Ishikawa (cell line): ENCODE measurements around the gene CORO1C.

Source experiments
- CEBPB ChIP-seq: IDR thresholded peaks from 2 replicates; pipeline ENCODE4 v1.6.1; 2012
- CREB1 ChIP-seq: IDR thresholded peaks from 2 replicates; pipeline ENCODE4 v1.6.1; 2012; ENCODE audit warnings: low read depth
- EGR1 ChIP-seq: IDR thresholded peaks from 2 replicates; pipeline ENCODE4 v1.6.1; 2012
- EP300 ChIP-seq: IDR thresholded peaks from 2 replicates; pipeline ENCODE4 v1.6.1; 2012; ENCODE audit warnings: borderline replicate concordance
- FOXM1 ChIP-seq: IDR thresholded peaks from 2 replicates; pipeline ENCODE4 v1.6.1; 2012; ENCODE audit warnings: low read depth, borderline replicate concordance
- NFIC ChIP-seq: IDR thresholded peaks from 2 replicates; pipeline ENCODE4 v1.6.1; 2012
- RAD21 ChIP-seq: IDR thresholded peaks from 2 replicates; pipeline ENCODE4 v1.6.1; 2012; ENCODE audit warnings: low read depth
- TAF1 ChIP-seq: IDR thresholded peaks from 2 replicates; pipeline ENCODE4 v1.6.1; 2012; ENCODE audit warnings: low read depth, mild to moderate bottlenecking
- TCF12 ChIP-seq: IDR thresholded peaks from 2 replicates; pipeline ENCODE4 v1.6.1; 2012; ENCODE audit warnings: low read depth
- TEAD4 ChIP-seq: IDR thresholded peaks from 2 replicates; pipeline ENCODE4 v1.6.1; 2012
- YY1 ChIP-seq: IDR thresholded peaks from 2 replicates; pipeline ENCODE4 v1.6.1; 2012; ENCODE audit warnings: low read depth
- ZBTB7A ChIP-seq: IDR thresholded peaks from 2 replicates; pipeline ENCODE4 v1.6.1; 2012; ENCODE audit warnings: low read depth
- TF ChIP-seq, protein P1 (sequence below): IDR thresholded peaks from 2 replicates; pipeline ENCODE4 v1.6.1; 2012; ENCODE audit warnings: low read depth, mild to moderate bottlenecking
- TF ChIP-seq, protein P2 (sequence below): IDR thresholded peaks from 2 replicates; pipeline ENCODE4 v1.6.1; 2012
- TF ChIP-seq, protein P3 (sequence below): IDR thresholded peaks from 2 replicates; pipeline ENCODE4 v1.6.1; 2012

The CORO1C gene

DNA sequence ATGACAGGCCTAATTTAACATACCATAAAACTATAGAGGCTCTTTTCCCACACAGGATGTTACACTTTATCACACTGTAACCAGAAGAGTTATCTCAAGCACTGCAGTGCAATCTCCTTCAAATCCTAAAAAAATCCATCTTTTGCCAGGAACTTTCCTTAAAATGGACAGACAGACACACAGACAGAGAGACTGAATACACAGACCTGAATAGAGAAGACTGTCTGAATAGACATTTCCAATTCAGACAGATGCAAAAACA, 6.5 kb downstream of the CORO1C start:
- TF ChIP-seq RAD21 = no peak
- TF ChIP-seq ZBTB7A = no peak
- no peak for TF ChIP-seq TAF1

DNA sequence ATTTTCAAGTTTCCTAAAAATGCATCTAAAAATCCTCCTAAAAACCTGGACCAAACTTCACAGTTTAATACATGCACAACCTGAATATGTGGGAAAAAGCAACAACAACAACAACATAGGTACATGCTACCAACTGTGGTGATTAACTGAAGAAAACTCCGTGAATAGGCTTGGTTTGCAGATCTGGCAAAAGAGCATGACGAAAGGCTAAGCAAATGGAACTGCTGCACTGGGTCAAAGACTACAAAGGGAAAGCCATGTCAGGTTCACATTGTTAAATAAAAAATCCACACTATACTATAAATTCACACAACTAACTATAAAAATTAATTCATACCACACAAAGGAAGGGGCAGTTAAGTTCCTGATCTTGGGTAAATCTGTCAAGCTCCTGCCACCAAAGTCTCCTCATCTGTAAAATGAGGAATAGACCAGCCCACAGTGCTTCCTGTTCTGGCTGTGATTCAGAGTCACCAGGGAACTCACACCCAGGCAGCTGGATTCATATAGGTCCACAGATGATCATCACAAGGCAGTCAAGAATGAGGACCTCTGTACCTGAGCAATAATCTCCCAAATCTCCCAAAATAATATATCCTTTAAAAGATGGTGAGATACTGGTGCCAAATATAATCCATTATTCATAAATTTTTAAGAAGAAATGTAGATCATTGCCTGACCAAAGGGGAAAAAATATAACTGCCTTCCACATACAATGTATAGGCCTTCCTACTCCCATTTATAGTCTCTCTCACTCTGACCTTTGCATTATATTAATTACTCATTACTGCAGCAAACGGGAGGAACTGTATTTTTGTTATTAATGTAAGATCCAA, 7.0 kb downstream of the CORO1C start:
- TF ChIP-seq CREB1 = no peak
- TF ChIP-seq TEAD4 = no peak
- TF ChIP-seq FOXM1 = no peak
- TF ChIP-seq ZBTB7A = no peak
- TF ChIP-seq TAF1 = no peak
- no peak for TF ChIP-seq RAD21
- TF ChIP-seq, protein P1, sequence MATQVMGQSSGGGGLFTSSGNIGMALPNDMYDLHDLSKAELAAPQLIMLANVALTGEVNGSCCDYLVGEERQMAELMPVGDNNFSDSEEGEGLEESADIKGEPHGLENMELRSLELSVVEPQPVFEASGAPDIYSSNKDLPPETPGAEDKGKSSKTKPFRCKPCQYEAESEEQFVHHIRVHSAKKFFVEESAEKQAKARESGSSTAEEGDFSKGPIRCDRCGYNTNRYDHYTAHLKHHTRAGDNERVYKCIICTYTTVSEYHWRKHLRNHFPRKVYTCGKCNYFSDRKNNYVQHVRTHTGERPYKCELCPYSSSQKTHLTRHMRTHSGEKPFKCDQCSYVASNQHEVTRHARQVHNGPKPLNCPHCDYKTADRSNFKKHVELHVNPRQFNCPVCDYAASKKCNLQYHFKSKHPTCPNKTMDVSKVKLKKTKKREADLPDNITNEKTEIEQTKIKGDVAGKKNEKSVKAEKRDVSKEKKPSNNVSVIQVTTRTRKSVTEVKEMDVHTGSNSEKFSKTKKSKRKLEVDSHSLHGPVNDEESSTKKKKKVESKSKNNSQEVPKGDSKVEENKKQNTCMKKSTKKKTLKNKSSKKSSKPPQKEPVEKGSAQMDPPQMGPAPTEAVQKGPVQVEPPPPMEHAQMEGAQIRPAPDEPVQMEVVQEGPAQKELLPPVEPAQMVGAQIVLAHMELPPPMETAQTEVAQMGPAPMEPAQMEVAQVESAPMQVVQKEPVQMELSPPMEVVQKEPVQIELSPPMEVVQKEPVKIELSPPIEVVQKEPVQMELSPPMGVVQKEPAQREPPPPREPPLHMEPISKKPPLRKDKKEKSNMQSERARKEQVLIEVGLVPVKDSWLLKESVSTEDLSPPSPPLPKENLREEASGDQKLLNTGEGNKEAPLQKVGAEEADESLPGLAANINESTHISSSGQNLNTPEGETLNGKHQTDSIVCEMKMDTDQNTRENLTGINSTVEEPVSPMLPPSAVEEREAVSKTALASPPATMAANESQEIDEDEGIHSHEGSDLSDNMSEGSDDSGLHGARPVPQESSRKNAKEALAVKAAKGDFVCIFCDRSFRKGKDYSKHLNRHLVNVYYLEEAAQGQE = no peak
- TF ChIP-seq EP300 = no peak
- TF ChIP-seq, protein P2, sequence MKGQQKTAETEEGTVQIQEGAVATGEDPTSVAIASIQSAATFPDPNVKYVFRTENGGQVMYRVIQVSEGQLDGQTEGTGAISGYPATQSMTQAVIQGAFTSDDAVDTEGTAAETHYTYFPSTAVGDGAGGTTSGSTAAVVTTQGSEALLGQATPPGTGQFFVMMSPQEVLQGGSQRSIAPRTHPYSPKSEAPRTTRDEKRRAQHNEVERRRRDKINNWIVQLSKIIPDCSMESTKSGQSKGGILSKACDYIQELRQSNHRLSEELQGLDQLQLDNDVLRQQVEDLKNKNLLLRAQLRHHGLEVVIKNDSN = no peak
- no peak for TF ChIP-seq CEBPB
- TF ChIP-seq NFIC = no peak
- no peak for TF ChIP-seq EGR1
- no peak for TF ChIP-seq YY1

DNA sequence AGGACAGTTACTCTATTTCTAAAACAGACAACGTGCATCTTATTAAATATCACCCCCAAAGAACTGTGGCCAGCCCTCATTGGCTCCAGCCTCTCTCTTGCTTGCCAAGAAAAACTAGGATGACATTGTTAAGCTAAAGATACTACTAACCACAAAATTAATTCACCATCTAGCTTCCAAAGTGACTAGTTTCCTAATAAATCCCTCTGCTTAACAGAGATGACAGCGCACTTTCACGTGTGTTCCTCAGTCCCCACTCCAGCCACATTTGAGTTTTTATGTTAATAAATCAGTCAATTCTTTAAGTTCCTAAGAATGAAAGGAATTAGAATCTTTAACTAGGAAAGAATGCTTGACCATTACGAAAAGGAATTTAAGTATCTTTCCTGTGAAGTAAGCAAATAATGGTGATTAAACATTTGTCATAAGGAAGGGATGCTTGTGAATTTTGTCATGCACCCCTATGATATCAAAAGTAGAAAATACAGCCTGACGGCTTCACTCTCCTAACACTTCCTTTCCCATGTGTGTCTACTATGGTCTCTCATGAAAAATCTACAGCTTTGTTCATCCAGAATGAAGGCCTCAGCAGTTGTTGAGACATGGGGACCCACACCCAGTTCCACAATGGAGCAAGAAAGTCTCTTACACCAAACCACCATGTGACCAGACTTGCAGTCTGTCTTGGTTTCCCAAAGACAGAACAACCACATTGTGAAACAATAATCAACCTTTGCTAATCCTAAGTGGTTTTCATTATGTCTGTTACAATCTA, 8.1 kb downstream of the CORO1C start:
- TF ChIP-seq, protein P2 = peak; percentile 22; the same call in 1 of the 2 replicates
- no peak for TF ChIP-seq TEAD4

DNA sequence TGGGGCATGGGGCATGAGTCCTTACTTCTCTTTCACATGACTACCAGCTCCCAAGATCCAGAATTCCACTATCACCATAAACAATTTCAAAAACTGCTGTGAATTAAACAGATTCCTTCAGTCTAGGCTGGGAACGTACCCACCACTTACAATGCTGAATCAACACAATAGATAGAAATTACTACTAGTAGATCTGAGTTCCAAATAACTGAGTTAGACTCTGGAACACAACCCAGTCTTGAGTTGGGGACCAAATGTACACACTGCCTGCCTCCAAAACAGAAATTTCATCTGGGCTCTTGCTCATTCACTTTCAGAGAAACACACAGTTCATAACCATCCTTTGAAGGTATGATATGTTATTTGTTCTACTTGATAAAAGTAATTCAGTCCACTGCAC, 8.9 kb downstream of the CORO1C start:
- TF ChIP-seq EGR1 = no peak
- TF ChIP-seq, protein P3, sequence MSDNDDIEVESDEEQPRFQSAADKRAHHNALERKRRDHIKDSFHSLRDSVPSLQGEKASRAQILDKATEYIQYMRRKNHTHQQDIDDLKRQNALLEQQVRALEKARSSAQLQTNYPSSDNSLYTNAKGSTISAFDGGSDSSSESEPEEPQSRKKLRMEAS = no peak
- no peak for TF ChIP-seq TAF1
- TF ChIP-seq ZBTB7A = no peak
- no peak for TF ChIP-seq FOXM1
- TF ChIP-seq CEBPB = no peak
- no peak for TF ChIP-seq RAD21
- no peak for TF ChIP-seq EP300
- TF ChIP-seq NFIC = no peak

DNA sequence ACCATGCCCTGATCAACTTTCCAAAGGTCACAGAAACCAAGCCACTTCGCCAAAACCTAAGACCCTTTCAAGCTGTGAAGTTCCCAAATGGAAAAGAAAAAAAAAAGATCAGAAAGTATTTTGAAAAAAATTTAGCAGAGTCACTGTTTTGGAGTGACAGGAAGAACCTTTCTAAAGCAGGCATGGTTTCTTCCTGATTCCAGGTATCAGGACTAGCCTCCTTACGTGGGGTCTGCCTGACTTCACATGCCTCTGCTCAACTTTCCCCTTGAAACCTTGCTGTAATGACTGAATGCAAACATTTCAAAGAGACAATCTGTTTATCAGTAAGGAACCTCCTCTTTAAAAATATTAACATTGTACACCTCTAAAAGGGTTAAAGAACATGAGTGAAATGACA, 9.5 kb downstream of the CORO1C start:
- no peak for TF ChIP-seq TCF12
- TF ChIP-seq RAD21 = no peak
- TF ChIP-seq CREB1 = no peak
- TF ChIP-seq ZBTB7A = no peak
- TF ChIP-seq, protein P3 = no peak
- TF ChIP-seq, protein P1 = no peak
- TF ChIP-seq EGR1 = no peak
- no peak for TF ChIP-seq YY1
- TF ChIP-seq NFIC = no peak
- TF ChIP-seq, protein P2 = no peak
- TF ChIP-seq FOXM1 = no peak
- TF ChIP-seq TAF1 = no peak
- TF ChIP-seq EP300 = no peak
- TF ChIP-seq TEAD4 = no peak
- TF ChIP-seq CEBPB = no peak
